Ovary (tissue), 9 donors: ENCODE results near the gene DSCAM. TPM values are rescaled to one million over a fixed set of nuclear protein-coding genes. Genes with fewer than 3 reads are reported as not detected.

ENCODE experiments used
- DNase-seq, 5 donors: peaks; one replicate each; pipeline ENCODE4 v3.0.0-alpha.2; 2019 to 2020
- H3K27ac ChIP-seq, 2 donors: fragments of 200-600 bp; one replicate each; pipeline versions ENCODE4 v1.5.1 to v1.8.0; 2019 to 2022
- H3K27me3 ChIP-seq: fragments of 200-600 bp; one replicate; pipeline ENCODE4 v1.8.0; 2022
- H3K36me3 ChIP-seq: fragments of 200-600 bp; sonication (generic); one replicate; pipeline ENCODE4 v1.5.1; 2019
- H3K4me1 ChIP-seq: one replicate; pipeline ENCODE4 v1.8.1; 2013; ENCODE audit warnings: mild to moderate bottlenecking, moderate library complexity; ENCODE audit not compliant: insufficient read depth
- H3K4me3 ChIP-seq: fragments of 200-600 bp; sonication (generic); one replicate; pipeline ENCODE4 v1.5.1; 2017
- H3K9me3 ChIP-seq, 2 donors: fragments of 200-600 bp in 1 of 2; sonication (generic) in 1 of 2; one replicate each; pipeline versions ENCODE4 v1.5.1 to v1.8.1; 2013 to 2019; ENCODE audit warnings: mild to moderate bottlenecking in 1 of 2, moderate library complexity in 1 of 2
- EP300 ChIP-seq: sonication (generic); formaldehyde crosslinking; IDR thresholded peaks from one replicate; pipeline ENCODE4 v1.6.1; 2017; ENCODE audit warnings: antibody characterized with exemption
- POLR2A ChIP-seq: fragments of 450-650 bp; IDR thresholded peaks from one replicate; pipeline ENCODE4 v1.6.1; 2017; ENCODE audit warnings: antibody characterized with exemption, mild to moderate bottlenecking, moderate library complexity
- WGBS, 3 donors: extraction: QIAGEN DNeasy Blood & Tissue Kit in 1 of 3; methylation state at CpG; one replicate each; pipeline versions ENCODE4 v1.1.5 to v1.1.7; 2013 to 2017; 5-methylcytosine and 5-hydroxymethylcytosine counted together
- intact Hi-C, 4 donors: fragments of 100-400 bp; cut with DNase I; formaldehyde crosslinking; loops; one replicate each; pipeline versions ENCODE4 v1.11.0 to v1.15.1; 2022 to 2023
- polyA plus RNA-seq, 2 donors: library from polyadenylated mRNA; stranded (reverse); fragments of 200-250 nt in 1 of 2; fragments of 350-450 nt in 1 of 2; fragmentation: Illumina TruSeq in 1 of 2; extraction: RNeasy Lipid Tissue Mini Kit (QIAGEN cat#74804) in 1 of 2; gene quantifications; one replicate each; pipeline ENCODE4 v1.2.3, GENCODE V29; 2013 to 2014
- total RNA-seq, 7 donors: library from RNA; depleted of rRNA in 2 of 7; stranded (reverse); fragments of >200 nt in 2 of 7; fragmentation: NEBNext Ultra II Directional in 3 of 7; extraction: Animal tissue kit (Norgen Biotek cat#: 25700) in 3 of 7; gene quantifications; one replicate each; pipeline versions ENCODE4 v1.1.0 to v1.2.4, GENCODE V29; 2016 to 2023
- TF ChIP-seq, protein P1 (sequence below), 3 donors: fragments of 450-650 bp in 2 of 3; fragments of 200-600 bp in 1 of 3; IDR thresholded peaks; one replicate each; pipeline versions ENCODE4 v1.5.1 to v1.8.0; 2016 to 2022; ENCODE audit warnings: antibody characterized with exemption in 3 of 3, mild to moderate bottlenecking in 1 of 3
- donor health status: DM: no; HTN: no; CAD: no; lungs with moderate emphysema.
- donor health status: DM: no; HTN: no; CAD: no.
- donor health status: Bipolar disorder and iron deficiency.
- donor health status: DM: yes; HTN: yes; CAD: no.
- donor health status: DM: no; HTN: no; CAD: no.
- donor health status: DM: yes; HTN: yes; CAD: no.

Gene DSCAM
- total and polyA plus RNA-seq, 9 donors: under 0.01 to 0.12 (median 0.04) TPM; not detected in 5

DNA sequence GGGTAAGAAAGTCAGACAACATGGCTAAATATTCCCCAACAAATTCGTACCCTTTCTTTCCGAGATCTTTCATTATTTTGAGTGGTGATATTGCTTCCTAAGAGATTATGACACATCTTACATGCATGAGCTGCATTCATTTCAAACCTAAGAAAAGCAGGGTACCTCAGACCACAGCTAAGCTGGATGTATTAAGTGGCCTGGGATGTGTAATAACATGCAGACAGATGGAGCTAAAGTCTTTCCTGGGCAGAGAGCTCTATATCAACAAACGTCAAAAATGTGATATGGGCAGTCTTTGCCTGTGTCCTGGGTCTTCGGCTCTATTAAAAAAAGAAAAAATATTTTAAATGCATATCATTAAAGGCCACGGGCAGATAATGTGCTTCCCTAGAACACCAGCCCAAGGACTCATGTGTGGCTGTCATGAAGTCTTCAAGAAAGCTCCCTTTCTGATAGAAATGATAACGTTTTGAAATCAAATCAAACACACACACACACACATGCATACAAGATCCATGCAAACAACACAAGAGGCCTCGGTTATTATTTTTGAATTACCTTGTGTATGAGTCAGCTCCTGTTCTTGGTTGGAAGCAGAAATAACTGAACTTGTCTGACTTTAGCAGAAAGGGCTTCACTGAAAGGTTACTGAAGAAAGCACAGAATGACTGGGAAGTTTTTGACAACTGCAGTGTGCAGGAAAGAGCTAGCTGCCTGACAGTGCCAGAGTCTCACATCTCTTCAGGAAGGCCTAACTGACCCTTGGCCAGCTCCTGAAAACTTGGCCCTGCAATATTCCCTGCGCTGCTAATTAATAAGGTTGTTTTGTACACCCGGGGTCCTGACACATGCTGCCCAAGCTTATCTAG, 231.2 kb downstream of the DSCAM start:
- H3K4me3 ChIP-seq: no peak overlapping the region
- H3K27ac ChIP-seq: no peak overlapping the region
- intact Hi-C loops: no loop called here
- WGBS, 3 donors: 43 to 58% (median 49%) methylated on average over 9 of the region's 9 CpGs
- H3K9me3 ChIP-seq: no peaks in the 10 kb centered on the region
- no peaks in the 10 kb centered on the region for H3K27me3 ChIP-seq
- DNase-seq: no peak
- H3K36me3 ChIP-seq: no peaks in the 10 kb centered on the region
- H3K4me1 ChIP-seq: no peaks in the 10 kb centered on the region
- TF ChIP-seq, protein P1, sequence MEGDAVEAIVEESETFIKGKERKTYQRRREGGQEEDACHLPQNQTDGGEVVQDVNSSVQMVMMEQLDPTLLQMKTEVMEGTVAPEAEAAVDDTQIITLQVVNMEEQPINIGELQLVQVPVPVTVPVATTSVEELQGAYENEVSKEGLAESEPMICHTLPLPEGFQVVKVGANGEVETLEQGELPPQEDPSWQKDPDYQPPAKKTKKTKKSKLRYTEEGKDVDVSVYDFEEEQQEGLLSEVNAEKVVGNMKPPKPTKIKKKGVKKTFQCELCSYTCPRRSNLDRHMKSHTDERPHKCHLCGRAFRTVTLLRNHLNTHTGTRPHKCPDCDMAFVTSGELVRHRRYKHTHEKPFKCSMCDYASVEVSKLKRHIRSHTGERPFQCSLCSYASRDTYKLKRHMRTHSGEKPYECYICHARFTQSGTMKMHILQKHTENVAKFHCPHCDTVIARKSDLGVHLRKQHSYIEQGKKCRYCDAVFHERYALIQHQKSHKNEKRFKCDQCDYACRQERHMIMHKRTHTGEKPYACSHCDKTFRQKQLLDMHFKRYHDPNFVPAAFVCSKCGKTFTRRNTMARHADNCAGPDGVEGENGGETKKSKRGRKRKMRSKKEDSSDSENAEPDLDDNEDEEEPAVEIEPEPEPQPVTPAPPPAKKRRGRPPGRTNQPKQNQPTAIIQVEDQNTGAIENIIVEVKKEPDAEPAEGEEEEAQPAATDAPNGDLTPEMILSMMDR (IDR thresholded peaks at IDR 0.05): no peak
- TF ChIP-seq EP300: no peak
- no peak for TF ChIP-seq POLR2A

DNA sequence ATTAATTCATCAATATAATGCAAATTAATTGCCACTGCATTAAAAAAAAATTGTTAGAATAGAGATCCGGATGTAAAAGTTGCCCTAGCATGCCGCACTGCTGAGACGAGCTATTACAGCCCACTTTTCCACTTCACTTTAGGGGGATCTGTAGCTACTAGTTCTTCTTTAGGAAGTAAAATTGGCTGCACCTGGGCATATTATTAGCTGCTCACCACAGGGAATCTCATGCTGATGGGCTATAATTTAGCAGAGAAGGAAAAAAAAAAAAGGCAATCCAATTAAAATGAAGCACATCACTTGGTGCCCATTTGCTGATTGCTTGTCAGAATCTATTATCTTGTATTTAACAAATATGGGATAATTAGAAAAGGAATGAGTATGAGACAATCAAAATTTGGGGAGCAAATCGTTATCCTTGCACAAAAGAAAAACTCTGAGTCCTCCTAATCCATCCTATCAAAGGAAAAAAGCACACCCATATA, 233.4 kb downstream of the DSCAM start:
- WGBS, 3 donors: 82 to 86% (median 84%) methylated on average over 4 of the region's 4 CpGs

DNA sequence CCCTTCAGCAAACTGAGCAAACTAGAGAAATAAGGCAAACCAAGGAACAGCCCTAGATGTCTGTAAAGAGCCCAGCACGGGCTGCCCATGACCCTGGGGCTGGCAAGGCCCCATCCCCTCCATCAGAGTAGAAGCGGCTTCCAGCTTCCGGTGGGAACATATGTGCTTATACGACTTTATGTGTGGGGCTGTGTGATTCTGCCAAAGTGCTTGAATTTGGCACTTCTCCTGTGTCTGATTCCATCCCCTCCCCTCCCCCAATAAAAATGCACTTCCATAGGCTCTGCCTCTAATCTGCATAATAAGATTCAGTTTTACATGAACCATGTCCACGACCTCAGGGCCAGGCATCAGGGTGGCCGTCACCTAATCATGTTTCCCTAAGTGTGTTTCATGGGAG, 236.6 kb downstream of the DSCAM start:
- Histone ChIP-seq H3K27ac (no peak overlapping the region), H3K36me3 (no peaks in the 10 kb centered on the region), H3K4me1 (no peaks in the 10 kb centered on the region), H3K4me3 (no peak overlapping the region), H3K9me3 (no peaks in the 10 kb centered on the region), H3K27me3 (no peaks in the 10 kb centered on the region)
- 56 to 67% (median 67%) methylated on average over 6 of the region's 6 CpGs for WGBS, 3 donors
- intact Hi-C loops: no loop called here
- DNase-seq: no peak
- TF ChIP-seq, protein P1 (IDR thresholded peaks at IDR 0.05): no peak
- no peak for TF ChIP-seq POLR2A
- TF ChIP-seq EP300: no peak

More for the DNA sequence above, 233.4 kb downstream of the DSCAM start:
- TF ChIP-seq, protein P1 (IDR thresholded peaks at IDR 0.05): no peak
- TF ChIP-seq EP300 (no peak), POLR2A (no peak)
- no peaks in the 10 kb centered on the region for H3K9me3 ChIP-seq
- intact Hi-C loops: no loop called here
- no peak for DNase-seq
- H3K36me3 ChIP-seq: no peaks in the 10 kb centered on the region
- no peaks in the 10 kb centered on the region for H3K4me1 ChIP-seq
- H3K4me3 ChIP-seq: no peak overlapping the region
- no peak overlapping the region for H3K27ac ChIP-seq
- no peaks in the 10 kb centered on the region for H3K27me3 ChIP-seq

DNA sequence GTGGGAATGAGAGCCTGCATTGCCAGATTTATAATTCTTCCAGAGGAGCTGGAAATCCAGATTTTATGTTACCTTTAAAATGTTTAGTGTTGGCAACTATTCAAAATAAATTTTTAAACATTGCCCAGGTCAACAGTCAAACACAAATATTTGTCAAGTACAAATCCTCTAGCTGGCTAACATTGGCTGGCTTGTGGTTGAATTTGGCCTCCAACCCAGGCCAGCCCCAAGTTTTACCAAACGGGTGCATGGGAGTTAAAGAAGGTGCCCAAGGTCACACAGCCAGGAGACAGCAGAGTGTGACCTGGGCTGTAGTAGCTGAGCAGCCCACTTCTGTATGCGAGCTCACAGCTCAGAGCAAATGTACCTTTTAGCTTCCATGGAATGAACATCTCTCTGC, 240.6 kb downstream of the DSCAM start:
- H3K27ac ChIP-seq: no peak overlapping the region
- H3K27me3 ChIP-seq: no peaks in the 10 kb centered on the region
- no peak overlapping the region for H3K4me3 ChIP-seq
- H3K9me3 ChIP-seq: no peaks in the 10 kb centered on the region
- H3K36me3 ChIP-seq: no peaks in the 10 kb centered on the region
- 61 to 74% (median 69%) methylated on average over 2 of the region's 2 CpGs for WGBS, 3 donors
- DNase-seq: no peak
- no peaks in the 10 kb centered on the region for H3K4me1 ChIP-seq
- TF ChIP-seq, protein P1 (IDR thresholded peaks at IDR 0.05): no peak
- TF ChIP-seq EP300: no peak
- TF ChIP-seq POLR2A: no peak
- intact Hi-C loops: no loop called here
